HG03457 (cell line): ENCODE measurements around the gene BRD7.

Experiments
- ATAC-seq: cut with Tn5 transposase; IDR thresholded peaks from one replicate; pipeline ENCODE4 v1.9.1; 2021; ENCODE audit warnings: moderate number of reproducible peaks; ENCODE audit not compliant: unreplicated experiment

The BRD7 gene

GRCh38 chr16:50305441-50306061, 63.2 kb downstream of the BRD7 start:
- no peak for ATAC-seq

DNA sequence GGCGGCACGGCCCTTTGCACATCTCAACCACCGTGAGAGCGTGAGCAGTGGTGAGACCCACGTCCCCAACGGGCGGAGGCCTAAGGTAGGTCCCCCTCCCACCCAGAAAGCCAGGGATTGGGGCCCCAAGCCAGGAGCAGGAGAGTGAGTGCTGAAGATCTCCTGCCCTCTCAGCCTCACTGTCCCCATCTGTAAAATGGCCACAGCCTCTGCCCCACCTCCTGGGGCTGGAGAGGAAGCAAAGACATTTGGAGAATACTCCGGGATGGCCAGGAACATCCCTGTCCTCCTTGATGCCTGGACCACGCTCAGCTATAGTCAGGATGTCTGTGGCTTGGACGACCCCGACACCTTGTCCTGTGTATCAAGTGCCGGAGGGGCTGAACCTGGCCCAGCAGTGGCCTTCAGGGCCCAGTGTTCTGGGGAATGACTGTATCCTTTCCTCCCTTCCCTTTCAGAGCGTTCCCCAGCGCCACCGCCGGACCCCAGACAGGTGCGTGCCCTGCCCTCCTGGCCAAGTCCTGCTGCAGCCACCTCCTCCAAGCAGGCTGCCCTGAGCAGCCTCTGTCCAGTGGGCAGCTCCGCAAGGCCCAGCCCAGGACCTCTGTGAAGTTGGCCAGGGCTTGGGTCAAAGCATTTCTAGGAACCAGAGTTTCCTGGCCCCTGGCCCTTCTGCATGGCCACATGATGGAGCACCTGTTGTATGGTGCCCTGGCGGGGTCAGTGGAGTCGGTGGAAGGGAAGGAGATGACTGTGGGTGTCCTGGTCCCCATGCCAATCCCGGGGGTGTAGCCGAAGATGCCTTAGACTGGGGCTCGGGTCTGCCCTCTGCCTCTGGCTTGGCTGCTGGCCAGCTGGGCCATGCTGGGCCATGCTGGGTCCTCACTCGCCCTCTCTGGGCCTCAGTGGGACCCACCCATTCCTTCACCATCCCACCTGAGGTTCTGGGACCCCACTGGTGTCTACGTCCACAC, 64.0 kb downstream of the BRD7 start:
- ATAC-seq: no peak

DNA sequence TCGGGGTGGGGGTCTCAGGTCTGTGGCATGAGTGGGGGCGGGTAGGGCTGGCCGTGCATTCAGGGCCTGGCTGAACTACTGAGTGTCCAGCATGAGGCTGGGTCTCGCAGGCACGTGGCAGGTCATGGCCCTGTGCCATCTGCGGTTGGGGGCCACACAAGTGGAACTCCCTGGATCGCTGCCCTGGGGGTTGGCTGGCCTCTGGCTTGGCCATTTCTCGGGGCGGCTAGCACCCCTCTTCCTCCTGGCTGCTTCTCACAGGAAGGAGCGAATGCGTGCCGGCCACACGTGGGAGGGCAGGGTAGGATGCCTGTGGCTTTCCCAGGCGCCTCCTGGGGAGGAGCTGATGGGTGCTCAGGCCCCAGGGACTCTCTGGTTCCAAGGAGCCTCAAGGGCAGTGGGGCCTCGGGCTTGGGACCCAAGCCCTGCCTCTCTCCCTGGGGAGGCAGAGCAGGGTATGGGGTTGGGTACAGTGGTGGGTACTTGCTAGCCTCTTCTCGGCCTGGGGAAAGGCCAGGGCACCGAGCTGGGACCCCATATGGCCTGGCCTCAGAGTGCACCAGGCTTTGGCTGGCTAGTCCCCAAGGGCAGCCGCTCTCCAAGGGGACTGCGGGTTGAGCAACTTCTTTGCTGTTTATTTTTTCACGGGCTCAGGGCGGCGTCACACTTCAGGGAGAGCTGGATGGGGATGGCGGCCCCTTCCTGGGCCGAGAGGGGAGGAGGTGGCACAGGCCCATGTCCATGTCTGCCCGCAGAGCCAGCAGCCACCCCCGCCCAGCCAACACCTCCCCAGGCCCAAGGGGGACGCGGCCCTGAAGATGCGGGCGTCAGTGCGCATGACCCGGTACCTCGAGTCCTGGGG, 65.0 kb downstream of the BRD7 start:
- no peak for ATAC-seq

DNA sequence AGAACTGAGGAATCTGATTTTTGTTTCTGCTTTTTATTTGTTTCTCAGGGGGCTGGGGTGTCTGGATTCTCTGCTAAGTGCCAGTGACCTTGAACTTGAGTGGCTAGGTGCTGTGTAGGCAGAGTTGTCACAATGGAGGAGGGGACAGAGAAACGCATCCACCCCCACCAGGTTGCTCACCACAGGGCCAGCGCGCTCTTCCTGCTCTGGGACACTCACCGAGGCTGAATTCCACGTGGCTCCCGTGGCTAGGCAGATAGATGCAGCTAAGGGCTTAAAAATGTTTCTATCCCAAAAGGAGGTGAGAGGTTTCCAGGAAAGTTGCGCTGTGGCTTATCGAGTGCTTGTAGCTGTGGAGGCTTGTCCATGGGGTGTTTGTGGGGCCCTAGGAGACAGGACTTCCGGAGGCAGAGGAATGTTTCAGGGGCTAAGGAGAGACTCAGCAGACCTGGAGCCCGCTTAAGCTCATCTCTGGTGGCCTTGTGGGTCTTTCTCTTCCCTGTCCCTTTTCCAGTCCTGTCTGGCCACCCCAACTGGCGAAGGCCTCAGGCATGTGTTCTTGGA, 65.7 kb downstream of the BRD7 start:
- ATAC-seq: no peak

- no peak for ATAC-seq
Measured at GRCh38 chr16:50302472-50303005, 66.2 kb downstream of the BRD7 start.

DNA sequence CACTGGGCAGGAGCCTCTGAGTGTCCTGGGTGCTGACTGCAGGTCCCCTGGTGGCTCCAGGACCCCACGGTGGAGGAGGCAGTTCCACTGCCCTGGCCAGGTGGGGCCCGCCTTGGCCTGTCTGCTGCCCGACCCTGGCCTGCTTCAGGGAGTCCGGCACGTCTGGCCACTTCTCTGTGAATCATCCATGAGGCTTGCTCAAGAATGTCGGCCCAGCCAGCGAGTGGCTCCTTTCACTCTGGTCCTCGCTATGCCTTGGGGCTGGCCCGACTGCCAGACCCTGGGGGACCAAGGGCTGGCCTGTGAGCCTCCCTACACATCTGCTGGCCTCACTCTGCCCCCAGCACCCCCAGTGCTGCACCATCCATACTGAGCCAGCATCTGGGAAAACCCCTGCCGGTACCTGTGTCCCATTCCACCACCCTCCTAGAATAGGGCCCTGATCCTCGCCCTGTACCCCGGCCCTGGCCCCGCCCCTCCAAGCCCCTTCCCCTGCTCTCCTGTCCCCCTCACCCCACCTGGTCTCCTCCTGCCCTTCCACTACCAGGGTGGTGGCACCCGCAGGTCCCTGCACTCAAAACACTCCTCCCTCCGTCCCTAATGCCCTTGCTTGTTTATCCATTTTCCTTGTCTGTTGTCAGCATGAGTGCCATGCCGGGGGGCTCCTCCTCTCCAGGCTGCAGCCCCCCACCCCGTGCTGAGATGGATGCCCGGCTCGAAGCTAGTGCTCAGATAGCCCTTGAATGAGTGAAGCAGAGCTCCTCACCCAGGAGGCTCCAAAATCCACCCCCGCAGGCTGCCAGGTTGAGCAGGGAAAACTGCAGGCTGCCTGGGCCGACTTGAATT, 66.9 kb downstream of the BRD7 start:
- ATAC-seq: no peak

DNA sequence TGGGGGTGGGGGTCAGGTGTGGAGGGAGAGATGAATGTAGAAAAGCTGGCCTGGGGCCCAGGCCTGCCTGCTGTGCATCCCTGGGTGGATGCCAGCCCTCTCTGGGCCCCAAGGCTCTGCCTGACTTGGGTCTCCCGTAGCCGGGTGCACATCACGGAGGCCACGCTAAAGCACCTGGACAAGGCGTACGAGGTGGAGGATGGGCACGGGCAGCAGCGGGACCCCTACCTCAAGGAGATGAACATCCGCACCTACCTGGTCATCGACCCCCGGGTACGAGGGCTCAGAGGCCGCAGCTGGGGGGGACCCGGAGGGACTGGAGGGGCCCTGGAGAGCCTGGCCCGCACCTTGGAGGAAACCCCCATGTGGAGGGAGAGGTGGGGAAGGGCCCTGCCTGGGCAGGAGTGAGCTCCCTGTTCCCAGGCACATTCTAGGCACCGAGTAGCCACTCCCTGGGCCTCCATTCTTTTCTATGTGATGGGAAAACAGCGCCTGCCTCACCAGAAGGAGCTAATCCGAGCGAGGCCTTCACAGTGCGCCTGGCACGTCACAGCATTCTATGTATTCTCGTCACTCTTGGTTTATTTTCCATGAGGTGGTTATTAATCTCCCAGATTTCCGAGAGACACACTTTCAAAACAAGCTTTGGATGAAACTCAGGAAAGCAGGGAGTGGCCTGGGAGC, 67.7 kb downstream of the BRD7 start:
- ATAC-seq: no peak

DNA sequence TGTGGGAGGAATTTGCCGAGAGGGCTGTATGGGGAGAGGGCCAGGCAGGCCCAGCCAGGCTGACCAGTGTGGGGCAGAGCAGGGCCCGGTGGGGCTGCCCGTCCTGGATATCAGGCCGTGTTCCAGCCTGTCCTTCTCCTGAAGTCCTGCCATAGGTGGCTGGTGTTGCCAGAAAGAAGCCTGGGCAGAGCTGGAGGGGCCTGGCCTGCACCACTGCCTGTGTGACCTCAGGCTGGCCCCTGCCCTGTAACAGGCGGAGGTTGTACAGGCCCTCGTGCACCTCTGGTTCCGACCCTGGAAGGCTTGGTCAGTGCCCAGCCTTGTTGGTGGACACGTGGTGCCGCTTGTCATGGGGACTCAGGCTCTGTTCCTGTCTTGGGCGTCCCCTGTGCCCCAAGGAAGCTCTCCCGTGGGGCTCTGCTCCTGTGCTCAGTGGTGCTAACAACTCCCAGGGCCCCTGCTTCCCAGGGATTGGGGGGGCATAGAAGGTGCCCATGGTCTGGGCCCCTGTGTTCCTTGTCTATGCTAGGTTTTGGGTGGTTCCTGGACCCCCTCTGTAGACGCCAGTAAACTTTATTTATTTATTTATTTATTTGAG, 69.2 kb downstream of the BRD7 start:
- no peak for ATAC-seq

DNA sequence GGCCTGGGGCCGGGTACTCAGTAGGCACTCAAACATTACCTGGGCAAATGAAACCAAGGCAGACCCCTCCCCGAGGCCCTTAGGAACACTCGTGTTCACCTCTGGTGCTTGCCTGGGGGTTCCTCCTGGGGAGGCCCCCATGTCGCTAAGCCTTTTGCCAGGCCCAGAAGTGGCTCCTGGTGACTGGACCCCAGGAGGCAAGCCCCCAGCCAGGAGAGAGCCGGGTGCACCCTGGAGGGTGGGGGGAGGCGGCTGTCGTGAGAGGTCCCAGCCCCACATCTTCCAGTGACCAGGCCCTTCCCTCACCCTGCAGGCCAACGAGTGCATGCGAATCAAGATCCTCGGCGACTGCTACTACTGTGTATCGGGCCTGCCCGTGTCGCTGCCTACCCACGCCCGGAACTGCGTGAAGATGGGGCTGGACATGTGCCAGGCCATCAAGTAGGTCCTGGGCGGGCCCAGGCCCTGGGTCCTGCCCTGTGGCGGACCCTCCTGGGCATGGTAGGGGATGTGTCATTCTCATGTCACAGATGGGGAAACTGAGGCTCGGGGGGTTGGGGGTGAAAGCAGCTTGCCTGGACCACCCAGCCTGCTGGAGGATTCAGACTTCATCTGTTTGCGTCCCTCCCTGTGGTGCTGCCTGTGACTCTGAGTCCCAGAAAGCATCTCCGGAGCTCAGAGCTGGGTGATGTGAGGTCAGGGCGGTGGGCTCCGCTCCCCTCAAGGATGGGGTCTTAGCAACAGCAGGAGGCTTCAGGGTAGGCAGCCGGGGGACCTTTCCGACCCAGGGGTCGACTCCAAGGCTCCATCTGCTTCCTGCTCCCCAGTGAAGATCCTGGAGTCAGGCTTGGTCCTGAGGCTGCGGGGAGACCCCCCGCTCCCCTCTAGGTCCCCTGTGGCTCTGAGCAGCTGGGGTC, 69.9 kb downstream of the BRD7 start:
- no peak for ATAC-seq

- no peak for ATAC-seq
Measured at GRCh38 chr16:50298075-50298460, 70.7 kb downstream of the BRD7 start.

DNA sequence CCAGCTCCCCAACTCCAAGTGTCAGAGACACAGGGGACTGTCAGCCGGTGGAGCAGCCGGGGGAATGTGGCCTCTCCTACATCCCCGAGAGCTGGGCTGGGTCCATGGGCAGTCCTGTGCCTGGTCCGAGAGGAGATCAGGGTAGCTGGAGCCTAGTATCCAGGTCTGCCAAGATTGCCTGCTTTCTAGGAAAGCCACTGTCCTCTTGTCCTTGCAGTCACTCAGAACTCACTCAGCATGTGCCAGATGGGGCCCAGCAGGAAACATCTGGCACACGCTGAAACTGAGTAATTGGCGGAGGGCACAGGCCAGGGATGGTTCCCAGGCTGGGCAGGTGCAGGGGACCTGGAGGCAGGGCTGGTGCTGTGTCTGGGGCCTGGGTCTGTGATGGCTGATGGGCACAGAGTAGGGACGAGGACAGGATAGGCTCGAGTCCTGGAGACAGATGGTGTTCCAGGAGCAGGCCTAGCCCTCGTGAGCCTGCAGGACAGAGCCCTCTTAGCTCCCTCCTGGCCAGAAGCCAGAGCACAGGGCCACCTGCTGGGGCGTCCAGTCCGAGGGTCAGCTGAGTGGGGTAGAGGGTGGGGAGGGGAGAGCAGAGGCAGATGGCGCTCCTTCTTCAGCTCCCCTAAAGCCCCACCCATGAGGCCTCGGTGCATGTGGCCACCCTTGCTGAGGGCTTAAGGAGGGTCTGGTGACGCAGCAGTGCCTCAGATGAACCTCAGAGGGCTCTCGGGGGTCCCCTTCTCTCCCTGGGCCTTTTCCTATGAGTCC, 71.3 kb downstream of the BRD7 start:
- ATAC-seq: no peak

DNA sequence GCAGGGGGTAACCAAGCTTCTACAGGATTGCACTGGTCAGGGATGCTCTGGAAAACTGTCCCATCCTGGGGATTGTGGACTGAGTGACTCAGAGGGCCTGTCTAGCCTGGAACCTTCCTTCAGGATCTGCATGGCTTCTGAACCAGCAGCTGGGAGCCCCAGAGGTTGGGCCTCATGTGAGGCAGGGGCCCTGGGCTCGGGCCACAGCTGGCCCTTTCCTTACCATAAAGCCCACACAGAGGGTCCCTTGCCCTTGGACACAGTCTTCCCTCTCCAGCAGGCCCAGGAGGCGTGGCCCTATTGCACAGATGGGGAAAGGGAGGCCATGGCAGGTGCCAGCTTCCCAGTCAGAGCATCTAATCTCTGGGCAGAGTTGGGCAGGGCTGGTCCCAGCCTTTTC, 72.0 kb downstream of the BRD7 start:
- no peak for ATAC-seq

DNA sequence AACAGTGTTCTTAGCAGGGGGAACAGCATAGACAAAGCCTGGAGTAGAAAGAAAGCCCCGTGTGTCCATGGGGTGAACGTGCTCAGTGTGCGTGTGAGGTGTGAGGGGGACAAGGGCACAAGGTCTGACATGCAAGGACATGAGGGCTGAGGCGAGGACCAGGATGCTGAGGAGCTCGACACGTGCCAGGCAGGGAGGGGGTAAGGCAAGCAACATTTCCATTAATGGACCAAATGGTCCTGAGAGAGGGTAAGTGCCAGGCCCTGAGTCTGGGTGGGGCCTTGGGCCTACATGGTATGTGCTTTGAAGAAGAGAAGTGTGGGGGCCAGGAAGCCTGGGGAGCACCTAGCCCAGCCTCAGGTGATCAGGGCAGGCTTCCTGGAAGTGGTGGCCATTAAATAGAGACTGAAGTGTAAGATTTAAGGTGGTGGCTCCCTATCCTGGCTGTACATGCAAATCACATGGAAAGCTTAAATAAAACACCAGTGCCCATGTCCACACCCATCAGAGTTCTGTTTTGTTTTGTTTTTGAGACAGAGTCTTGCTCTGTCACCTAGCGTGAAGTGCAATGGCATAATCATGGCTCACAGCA, 73.2 kb downstream of the BRD7 start:
- no peak for ATAC-seq

DNA sequence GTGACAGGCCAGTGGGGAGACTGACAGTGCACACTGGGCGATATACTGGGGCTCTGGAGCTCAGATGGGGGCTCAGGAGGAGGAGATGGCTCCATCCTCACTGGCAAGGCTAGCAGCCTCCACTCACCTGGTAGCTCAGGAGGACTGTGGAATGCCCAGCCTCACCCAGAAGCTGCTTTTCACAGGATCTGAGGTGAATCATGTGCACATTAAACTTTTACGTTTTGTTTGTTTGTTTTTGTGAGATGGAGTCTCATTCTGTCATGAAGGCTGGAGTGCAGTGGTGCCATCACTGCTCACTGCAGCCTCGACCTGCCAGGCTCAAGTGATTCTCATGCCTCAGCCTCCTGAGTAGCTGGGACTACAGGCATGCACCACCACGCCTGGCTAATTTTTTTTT, 73.8 kb downstream of the BRD7 start:
- ATAC-seq: no peak

GRCh38 chr16:50293994-50294855, 74.6 kb downstream of the BRD7 start:
- no peak for ATAC-seq
